Right atrium auricular region (tissue), 2 donors: ENCODE results near the gene NGEF. TPM values are rescaled to one million over a fixed set of nuclear protein-coding genes. Genes with fewer than 3 reads are reported as not detected.
"Not testable (repeated sequence)": the region's sequence is repeated elsewhere in the genome, so short reads cannot be mapped to it uniquely, and the experiment has no call there.

Experiments
- DNase-seq: peaks from one replicate; pipeline ENCODE4 v3.0.0-alpha.2; 2019; ENCODE audit warnings: low spot score
- H3K27ac ChIP-seq, 2 donors: fragments of 200-600 bp; sonication (generic); 1 replicate in 1 of 2; 2 replicates in 1 of 2; pipeline ENCODE4 v1.5.1; 2016 to 2019
- H3K27me3 ChIP-seq, 2 donors: fragments of 200-600 bp; sonication (generic); one replicate each; pipeline versions ENCODE4 v1.5.1 to v1.6.0; 2017 to 2019
- H3K36me3 ChIP-seq: fragments of 200-600 bp; sonication (generic); one replicate; pipeline ENCODE4 v1.5.1; 2016
- H3K4me1 ChIP-seq, 2 donors: fragments of 200-600 bp; sonication (generic); one replicate each; pipeline versions ENCODE4 v1.5.1 to v1.6.0; 2017 to 2019
- H3K4me3 ChIP-seq, 2 donors: fragments of 200-600 bp; sonication (generic); 1 replicate in 1 of 2; 2 replicates in 1 of 2; pipeline ENCODE4 v1.5.1; 2017 to 2019; ENCODE audit warnings: mild to moderate bottlenecking in 1 of 2, moderate library complexity in 1 of 2
- H3K9me3 ChIP-seq, 2 donors: fragments of 200-600 bp; sonication (generic); one replicate each; pipeline ENCODE4 v1.5.1; 2019
- total RNA-seq, 2 donors: library from RNA; depleted of rRNA; stranded (reverse); fragments of >200 nt; gene quantifications; one replicate each; pipeline ENCODE4 v1.1.0, GENCODE V29; 2016
- TF ChIP-seq, protein P1 (sequence below), 2 donors: fragments of 200-600 bp; sonication (generic); IDR thresholded peaks; one replicate each; pipeline ENCODE4 v1.5.1; 2019; ENCODE audit warnings: antibody characterized with exemption in 2 of 2

The NGEF gene
- total RNA-seq, 2 donors from 2014 or later, result 1.4 to 4.8 TPM

DNA sequence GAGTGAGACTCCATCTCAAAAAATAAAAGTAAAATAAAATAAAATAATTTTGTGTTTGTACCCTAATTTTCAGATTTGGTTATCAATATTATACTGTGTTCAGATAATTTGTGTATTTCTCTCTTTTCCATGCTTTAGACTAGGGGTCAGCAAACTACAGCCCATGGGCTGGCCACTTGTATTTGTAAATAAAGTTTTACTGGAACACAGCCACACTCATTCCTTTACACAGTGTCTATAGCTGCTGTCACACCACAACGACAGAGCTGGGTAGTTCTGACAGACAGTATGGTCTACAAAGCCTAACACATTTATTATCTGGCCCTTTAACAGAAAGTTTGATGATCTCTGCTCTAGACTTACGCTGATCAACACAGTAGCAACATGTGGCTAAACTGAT lies 99.2 kb downstream of the NGEF start:
- peaks cover 0 to 15% of the 10 kb centered on the region in 2 donors for H3K9me3 ChIP-seq
- H3K27me3 ChIP-seq, result no peaks in the 10 kb centered on the region
- TF ChIP-seq, protein P1, sequence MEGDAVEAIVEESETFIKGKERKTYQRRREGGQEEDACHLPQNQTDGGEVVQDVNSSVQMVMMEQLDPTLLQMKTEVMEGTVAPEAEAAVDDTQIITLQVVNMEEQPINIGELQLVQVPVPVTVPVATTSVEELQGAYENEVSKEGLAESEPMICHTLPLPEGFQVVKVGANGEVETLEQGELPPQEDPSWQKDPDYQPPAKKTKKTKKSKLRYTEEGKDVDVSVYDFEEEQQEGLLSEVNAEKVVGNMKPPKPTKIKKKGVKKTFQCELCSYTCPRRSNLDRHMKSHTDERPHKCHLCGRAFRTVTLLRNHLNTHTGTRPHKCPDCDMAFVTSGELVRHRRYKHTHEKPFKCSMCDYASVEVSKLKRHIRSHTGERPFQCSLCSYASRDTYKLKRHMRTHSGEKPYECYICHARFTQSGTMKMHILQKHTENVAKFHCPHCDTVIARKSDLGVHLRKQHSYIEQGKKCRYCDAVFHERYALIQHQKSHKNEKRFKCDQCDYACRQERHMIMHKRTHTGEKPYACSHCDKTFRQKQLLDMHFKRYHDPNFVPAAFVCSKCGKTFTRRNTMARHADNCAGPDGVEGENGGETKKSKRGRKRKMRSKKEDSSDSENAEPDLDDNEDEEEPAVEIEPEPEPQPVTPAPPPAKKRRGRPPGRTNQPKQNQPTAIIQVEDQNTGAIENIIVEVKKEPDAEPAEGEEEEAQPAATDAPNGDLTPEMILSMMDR (IDR thresholded peaks at IDR 0.05), result no peak
- no peak overlapping the region for H3K4me3 ChIP-seq
- no peak for DNase-seq
- H3K36me3 ChIP-seq, result no peaks in the 10 kb centered on the region
- H3K4me1 ChIP-seq, result no peaks in the 10 kb centered on the region
- H3K27ac ChIP-seq, result no peak overlapping the region

DNA sequence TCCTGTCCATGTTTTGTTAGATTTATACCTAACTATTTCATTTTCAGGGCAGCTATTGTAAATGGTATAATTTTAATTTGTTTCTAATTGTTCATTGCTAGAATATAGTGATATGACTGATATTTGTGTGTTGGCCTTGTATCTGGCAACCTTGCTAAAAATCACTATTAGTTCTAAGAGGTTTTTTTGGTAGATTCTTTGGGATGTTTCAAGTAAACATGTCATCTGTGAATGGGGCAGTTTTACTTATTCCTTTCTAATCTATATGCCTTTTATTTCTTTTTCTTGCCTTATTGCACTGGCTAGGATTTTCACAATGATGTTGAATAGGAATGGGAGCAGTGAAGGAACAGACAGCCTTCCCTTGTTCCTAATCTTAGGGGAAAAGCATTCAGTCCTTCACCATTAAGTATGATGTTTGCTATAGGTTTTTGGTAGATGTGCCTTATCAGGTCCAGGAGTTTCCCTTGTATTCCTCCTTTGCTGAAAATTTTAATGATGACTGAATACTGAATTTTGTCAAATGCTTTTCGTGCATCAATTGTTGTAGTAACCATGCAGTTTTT lies 101.3 kb downstream of the NGEF start:
- Histone ChIP-seq H3K27ac (no peak overlapping the region), H3K9me3 (peaks cover 0 to 15% of the 10 kb centered on the region in 2 donors), H3K4me3 (no peak overlapping the region), H3K36me3 (no peaks in the 10 kb centered on the region), H3K4me1 (no peaks in the 10 kb centered on the region), H3K27me3 (no peaks in the 10 kb centered on the region)
- no peak for DNase-seq
- TF ChIP-seq, protein P1 (IDR thresholded peaks at IDR 0.05), result no peak

DNA sequence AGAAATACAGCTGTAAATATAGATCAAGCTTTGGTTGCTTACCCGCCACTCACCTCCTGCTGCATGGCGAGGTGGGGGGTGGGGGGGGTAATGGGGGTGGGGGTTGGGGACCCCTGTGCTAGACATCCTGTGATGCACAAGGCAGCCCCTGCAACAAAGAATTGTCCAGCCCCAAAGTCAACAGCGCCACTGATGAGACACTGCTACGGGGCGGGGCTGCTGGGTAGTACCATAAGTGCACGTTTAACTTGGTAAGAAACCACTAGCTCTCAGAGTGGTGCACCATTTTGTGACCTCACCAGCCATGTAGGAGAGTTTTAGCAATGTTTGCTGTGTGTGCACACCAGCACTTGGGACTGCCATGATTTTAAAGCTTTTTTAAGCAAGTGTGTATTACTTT lies 102.7 kb downstream of the NGEF start:
- DNase-seq, result no peak
- Histone ChIP-seq H3K9me3 (peaks cover 0 to 15% of the 10 kb centered on the region in 2 donors), H3K27me3 (no peaks in the 10 kb centered on the region), H3K36me3 (no peaks in the 10 kb centered on the region), H3K4me3 (no peak overlapping the region), H3K27ac (no peak overlapping the region), H3K4me1 (no peaks in the 10 kb centered on the region)
- TF ChIP-seq, protein P1 (IDR thresholded peaks at IDR 0.05), result no peak

DNA sequence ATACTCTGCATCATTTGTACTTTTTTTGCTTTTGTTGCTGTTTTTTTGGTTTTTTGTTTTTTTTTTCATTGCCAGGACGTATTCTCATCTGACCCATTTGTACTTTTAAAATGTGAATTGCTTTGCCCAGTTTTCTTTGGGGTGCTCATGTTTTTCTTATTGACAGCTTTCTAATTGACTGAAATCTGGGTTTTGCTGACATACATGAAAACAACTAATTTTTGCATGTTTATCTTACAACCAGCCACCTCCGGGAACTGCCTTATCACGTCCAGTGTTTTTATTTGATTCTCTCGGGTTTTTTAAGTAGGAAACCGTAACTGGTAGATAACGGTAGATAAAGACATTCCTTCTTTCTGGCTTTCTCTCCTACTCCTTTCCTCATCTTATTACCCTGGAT lies 104.4 kb downstream of the NGEF start:
- Histone ChIP-seq H3K36me3 (no peaks in the 10 kb centered on the region), H3K27me3 (no peaks in the 10 kb centered on the region), H3K4me1 (no peaks in the 10 kb centered on the region), H3K4me3 (no peak overlapping the region), H3K9me3 (peaks cover 0 to 15% of the 10 kb centered on the region in 2 donors), H3K27ac (no peak overlapping the region)
- DNase-seq, result no peak
- TF ChIP-seq, protein P1 (IDR thresholded peaks at IDR 0.05), result no peak

DNA sequence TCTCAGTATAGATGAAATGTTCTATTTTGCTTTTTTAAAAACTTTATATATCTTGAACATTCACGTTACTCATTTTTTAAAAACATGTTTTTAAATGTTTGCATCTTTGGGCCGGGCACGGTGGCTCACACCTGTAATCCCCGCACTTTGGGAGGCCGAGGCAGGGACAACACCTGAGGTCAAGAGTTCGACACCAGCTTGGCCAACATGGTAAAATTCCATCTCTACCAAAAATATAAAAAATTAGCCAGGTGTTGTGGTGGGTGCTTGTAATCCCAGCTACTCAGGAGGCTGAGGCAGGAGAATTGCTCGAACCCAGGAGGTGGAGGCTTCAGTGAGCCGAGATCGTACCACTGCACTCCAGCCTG lies 105.4 kb downstream of the NGEF start:
- H3K27ac ChIP-seq, H3K4me3 ChIP-seq, H3K36me3 ChIP-seq, H3K4me1 ChIP-seq, H3K27me3 ChIP-seq, DNase-seq: not testable (repeated sequence)
- peaks cover 0 to 15% of the 10 kb centered on the region in 2 donors for H3K9me3 ChIP-seq

DNA sequence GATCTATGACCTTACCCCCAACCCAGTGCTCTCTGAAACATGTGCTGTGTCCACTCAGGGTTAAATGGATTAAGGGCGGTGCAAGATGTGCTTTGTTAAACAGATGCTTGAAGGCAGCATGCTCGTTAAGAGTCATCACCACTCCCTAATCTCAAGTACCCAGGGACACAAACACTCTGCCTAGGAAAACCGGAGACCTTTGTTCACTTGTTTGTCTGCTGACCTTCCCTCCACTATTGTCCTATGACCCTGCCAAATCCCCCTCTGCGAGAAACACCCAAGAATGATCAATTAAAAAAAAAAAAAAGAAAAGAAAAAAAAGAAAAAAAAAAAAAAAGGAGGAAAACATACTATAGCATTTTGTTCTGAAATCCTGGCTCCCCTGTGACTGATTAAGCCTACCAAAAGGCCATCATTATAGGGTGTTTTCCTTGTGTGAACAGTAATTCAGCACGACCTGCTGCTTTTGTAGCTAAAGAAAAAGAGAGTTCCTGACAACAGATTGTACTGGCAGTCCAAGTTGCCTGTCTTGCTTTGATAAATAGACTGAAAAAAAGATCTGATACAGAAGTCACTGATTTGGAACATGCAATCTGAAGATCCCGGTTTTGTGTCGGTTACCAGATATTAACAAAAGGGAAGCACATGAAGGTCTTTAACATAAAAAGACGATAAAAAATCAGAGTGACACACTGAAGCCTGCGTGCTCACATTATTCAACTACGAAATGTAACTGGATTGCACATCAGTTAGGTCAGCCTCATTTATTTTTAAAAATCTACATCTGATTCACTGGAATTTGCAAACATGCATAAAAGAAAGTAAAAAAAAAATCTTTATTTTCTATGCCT lies 106.0 kb downstream of the NGEF start:
- H3K36me3 ChIP-seq, H3K9me3 ChIP-seq, DNase-seq, H3K27me3 ChIP-seq, H3K4me3 ChIP-seq, H3K27ac ChIP-seq, H3K4me1 ChIP-seq: not testable (repeated sequence)
